ENCODE measurements around the gene ALDOC. TPM values are rescaled to one million over a fixed set of nuclear protein-coding genes. Genes with fewer than 3 reads are reported as not detected.

The ALDOC gene
- total and polyA plus RNA-seq, 2 donors (not counting 1 experiment from before 2014, with no cell fraction given): 16.7 to 26.6 TPM

DNA sequence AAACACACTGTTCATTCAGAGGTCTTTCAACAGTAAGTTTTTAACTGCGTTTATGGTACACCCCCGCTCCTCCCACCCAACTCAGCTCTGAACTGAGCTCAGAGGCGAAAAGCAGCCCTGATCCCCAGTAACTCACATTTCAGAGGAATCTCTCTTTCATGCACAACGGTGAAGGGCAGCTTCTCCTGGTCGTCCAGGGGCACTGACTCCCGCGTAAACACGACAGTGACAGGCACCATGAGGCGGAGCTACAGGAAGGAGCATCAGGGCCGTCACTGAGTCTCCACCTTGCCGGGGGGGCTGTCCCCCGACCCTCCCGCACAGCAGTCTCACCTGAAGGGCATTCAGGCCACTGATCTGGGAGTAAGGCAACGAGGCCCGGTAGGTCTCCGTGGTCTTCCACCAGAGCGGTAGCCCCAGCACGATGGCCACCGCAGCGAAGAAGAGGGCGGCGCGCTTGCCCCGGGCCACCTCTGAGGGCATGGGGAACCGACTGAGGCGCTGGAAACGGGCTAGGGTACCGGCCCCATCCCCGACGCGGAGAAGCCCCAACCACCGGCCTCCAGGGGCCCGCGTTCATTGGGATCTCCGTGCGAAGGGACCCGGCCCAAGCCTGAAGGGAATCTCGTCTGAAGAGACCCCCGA is 5.9 kb downstream of the ALDOC start:
- peak overlapping the region; percentile 95 for H2AFZ ChIP-seq (ENCODE audit: insufficient read depth, low read depth, low read length, poor library complexity, severe bottlenecking)
- TF ChIP-seq EZH2 (IDR thresholded peaks at IDR 0.05; ENCODE audit: borderline replicate concordance, insufficient read depth, low read depth, low read length, poor library complexity, severe bottlenecking): no peak
- TF ChIP-seq, protein P1, sequence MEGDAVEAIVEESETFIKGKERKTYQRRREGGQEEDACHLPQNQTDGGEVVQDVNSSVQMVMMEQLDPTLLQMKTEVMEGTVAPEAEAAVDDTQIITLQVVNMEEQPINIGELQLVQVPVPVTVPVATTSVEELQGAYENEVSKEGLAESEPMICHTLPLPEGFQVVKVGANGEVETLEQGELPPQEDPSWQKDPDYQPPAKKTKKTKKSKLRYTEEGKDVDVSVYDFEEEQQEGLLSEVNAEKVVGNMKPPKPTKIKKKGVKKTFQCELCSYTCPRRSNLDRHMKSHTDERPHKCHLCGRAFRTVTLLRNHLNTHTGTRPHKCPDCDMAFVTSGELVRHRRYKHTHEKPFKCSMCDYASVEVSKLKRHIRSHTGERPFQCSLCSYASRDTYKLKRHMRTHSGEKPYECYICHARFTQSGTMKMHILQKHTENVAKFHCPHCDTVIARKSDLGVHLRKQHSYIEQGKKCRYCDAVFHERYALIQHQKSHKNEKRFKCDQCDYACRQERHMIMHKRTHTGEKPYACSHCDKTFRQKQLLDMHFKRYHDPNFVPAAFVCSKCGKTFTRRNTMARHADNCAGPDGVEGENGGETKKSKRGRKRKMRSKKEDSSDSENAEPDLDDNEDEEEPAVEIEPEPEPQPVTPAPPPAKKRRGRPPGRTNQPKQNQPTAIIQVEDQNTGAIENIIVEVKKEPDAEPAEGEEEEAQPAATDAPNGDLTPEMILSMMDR (IDR thresholded peaks at IDR 0.05): no peak
- peak overlapping the region; percentile 74 to 80 for H3K27ac ChIP-seq (ENCODE audit: low read length in 2 of 2)
- peak overlapping the region; percentile 94 for H3K9ac ChIP-seq (ENCODE audit: low read length)
- H3K4me3 ChIP-seq (ENCODE audit: control extremely low read depth in 1 of 5, extremely low read depth in 1 of 5, insufficient read depth in 1 of 5, low read depth in 2 of 5, low read length in 4 of 5): peak overlapping the region; percentile 69 to 99 (median 86)
- H3K27ac Mint-ChIP-seq: peak overlapping the region; percentile 93
- CTCF ChIA-PET: interaction anchor here (0.7 to 3.3 kb wide), 7 partner anchors 17 to 156 kb away, joined by 3 to 31 read pairs (median 4); no protein-coding TSS in a partner anchor
- H3K4me1 ChIP-seq (ENCODE audit: control insufficient read depth in 2 of 2, insufficient read depth in 2 of 2, low read length in 2 of 2): peaks cover 44 to 65% of the 10 kb centered on the region in 2 donors
- peak; percentile 9 for ATAC-seq (ENCODE audit: low read depth)
- H3K9me3 Mint-ChIP-seq (ENCODE audit: insufficient read depth): no peaks in the 10 kb centered on the region
- H3K27me3 ChIP-seq (replicated peaks in 1 of 4; ENCODE audit: control extremely low read depth in 1 of 4, control insufficient read depth in 3 of 4, insufficient read depth in 4 of 4, low read length in 3 of 4): no peaks in the 10 kb centered on the region
- no peaks in the 10 kb centered on the region for H3K27me3 Mint-ChIP-seq
- peaks cover 18% of the 10 kb centered on the region for H4K20me1 ChIP-seq (ENCODE audit: control insufficient read depth, insufficient read depth, low read length, poor library complexity, severe bottlenecking)
- peaks cover 63% of the 10 kb centered on the region for H3K79me2 ChIP-seq (ENCODE audit: control insufficient read depth, insufficient read depth, low read length)
- intact Hi-C loops (cut with micrococcal nuclease): loop anchor here (1.0 to 10.0 kb wide), 4 partner anchors 19 to 234 kb away; partner anchors contain the start of genes IFT20, PROCA1, RAB34 and RPL23A
- POLR2A ChIA-PET: interaction anchor here (0.8 to 2.3 kb wide), 5 partner anchors 19 to 381 kb away, joined by 3 to 14 read pairs (median 4); partner anchors contain the start of genes BLTP2, PHF12 and UNC119
- under 1% methylated on average over 39 of the region's 39 CpGs for WGBS (ENCODE audit: insufficient coverage)
- peak; percentile 58 for DNase-seq
- H3K4me1 Mint-ChIP-seq: peaks cover 54% of the 10 kb centered on the region
- peak overlapping the region; percentile 95 for H3K4me3 Mint-ChIP-seq
- peaks cover 0 to 6% of the 10 kb centered on the region in 2 experiments for H3K36me3 ChIP-seq (replicated peaks in 1 of 2; ENCODE audit: control extremely low read depth in 1 of 2, control insufficient read depth in 1 of 2, extremely low read depth in 1 of 2, insufficient read depth in 2 of 2, low read length in 1 of 2)
- no peaks in the 10 kb centered on the region for H3K9me3 ChIP-seq (ENCODE audit: control extremely low read depth in 1 of 3, control insufficient read depth in 2 of 3, insufficient read depth in 1 of 3, low read length in 2 of 3)
- H3K4me2 ChIP-seq (replicated peaks; ENCODE audit: low read depth, low read length, poor library complexity, severe bottlenecking): peak overlapping the region; percentile 87

DNA sequence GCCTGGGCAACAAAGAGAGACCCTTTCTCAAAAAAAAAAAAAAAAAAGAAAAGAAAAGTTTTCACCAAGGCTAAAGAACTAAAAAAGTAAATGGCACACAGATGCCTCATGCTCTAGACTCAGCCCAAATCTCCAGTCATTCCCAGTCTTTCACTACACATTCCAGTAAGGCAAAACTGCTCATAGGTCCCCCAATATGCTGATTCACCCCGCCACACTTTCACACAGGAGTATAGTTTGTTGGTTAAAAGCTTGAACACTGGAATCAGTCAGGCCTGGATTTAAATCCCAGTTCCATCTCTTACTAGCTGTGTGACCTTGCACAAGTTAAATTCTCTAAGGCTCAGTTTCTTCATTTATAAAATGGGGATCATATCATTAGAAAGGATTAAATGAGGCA is 7.2 kb downstream of the ALDOC start:
- TF ChIP-seq, protein P1 (IDR thresholded peaks at IDR 0.05): no peak
- TF ChIP-seq EZH2 (IDR thresholded peaks at IDR 0.05; ENCODE audit: borderline replicate concordance, insufficient read depth, low read depth, low read length, poor library complexity, severe bottlenecking): no peak
- H3K27me3 ChIP-seq (replicated peaks in 1 of 4; ENCODE audit: control extremely low read depth in 1 of 4, control insufficient read depth in 3 of 4, insufficient read depth in 4 of 4, low read length in 3 of 4): no peaks in the 10 kb centered on the region
- peaks cover 22% of the 10 kb centered on the region for H4K20me1 ChIP-seq (ENCODE audit: control insufficient read depth, insufficient read depth, low read length, poor library complexity, severe bottlenecking)
- H2AFZ ChIP-seq (ENCODE audit: insufficient read depth, low read depth, low read length, poor library complexity, severe bottlenecking): no peak overlapping the region
- Mint-ChIP-seq H3K27me3 (no peaks in the 10 kb centered on the region), H3K9me3 (ENCODE audit: insufficient read depth) (no peaks in the 10 kb centered on the region), H3K4me3 (peak overlapping the region; percentile 59), H3K4me1 (peaks cover 59% of the 10 kb centered on the region), H3K27ac (peak overlapping the region; percentile 42)
- CTCF ChIA-PET: interaction anchor here (0.7 to 1.4 kb wide), 2 partner anchors 17 to 44 kb away, joined by 3 to 4 read pairs; no protein-coding TSS in a partner anchor
- H3K4me3 ChIP-seq (ENCODE audit: control extremely low read depth in 1 of 5, extremely low read depth in 1 of 5, insufficient read depth in 1 of 5, low read depth in 2 of 5, low read length in 4 of 5): no peak overlapping the region
- H3K36me3 ChIP-seq (replicated peaks in 1 of 2; ENCODE audit: control extremely low read depth in 1 of 2, control insufficient read depth in 1 of 2, extremely low read depth in 1 of 2, insufficient read depth in 2 of 2, low read length in 1 of 2): peaks cover 0 to 9% of the 10 kb centered on the region in 2 experiments
- WGBS (ENCODE audit: insufficient coverage): no CpG with 5 or more reads among the region's 1 CpG
- no peaks in the 10 kb centered on the region for H3K9me3 ChIP-seq (ENCODE audit: control extremely low read depth in 1 of 3, control insufficient read depth in 2 of 3, insufficient read depth in 1 of 3, low read length in 2 of 3)
- H3K4me2 ChIP-seq (replicated peaks; ENCODE audit: low read depth, low read length, poor library complexity, severe bottlenecking): peak overlapping the region; percentile 87
- H3K9ac ChIP-seq (ENCODE audit: low read length): no peak overlapping the region
- H3K4me1 ChIP-seq (ENCODE audit: control insufficient read depth in 2 of 2, insufficient read depth in 2 of 2, low read length in 2 of 2): peaks cover 42 to 65% of the 10 kb centered on the region in 2 donors
- intact Hi-C loops (cut with micrococcal nuclease): no loop called here
- POLR2A ChIA-PET: interaction anchor here (0.7 to 2.3 kb wide), 2 partner anchors 18 to 30 kb away, joined by 9 to 14 read pairs; partner anchors contain the start of gene UNC119
- DNase-seq (no peak), ATAC-seq (ENCODE audit: low read depth) (no peak)
- H3K27ac ChIP-seq (ENCODE audit: low read length in 2 of 2): no peak overlapping the region
- peaks cover 63% of the 10 kb centered on the region for H3K79me2 ChIP-seq (ENCODE audit: control insufficient read depth, insufficient read depth, low read length)

Data from B cell (primary cell).